Endodermal cell (in vitro differentiated cells): ENCODE results near the gene OR6B3. TPM values are rescaled to one million over a fixed set of nuclear protein-coding genes. Genes with fewer than 3 reads are reported as not detected.
"Not testable (repeated sequence)": the region's sequence is repeated elsewhere in the genome, so short reads cannot be mapped to it uniquely, and the experiment has no call there.

ENCODE experiments used
- DNase-seq: peaks from one replicate; pipeline ENCODE4 v3.0.0-alpha.2; 2017
- H3K27ac ChIP-seq: 2 replicates; pipeline ENCODE4 v1.5.1; 2013; ENCODE audit warnings: mild to moderate bottlenecking, low read depth, low read length, moderate library complexity
- H3K27me3 ChIP-seq: 2 replicates; pipeline ENCODE4 v1.6.1; 2013; ENCODE audit warnings: mild to moderate bottlenecking, low read length, moderate library complexity; ENCODE audit not compliant: insufficient read depth, control insufficient read depth, poor library complexity, severe bottlenecking
- H3K36me3 ChIP-seq: 2 replicates; pipeline ENCODE4 v1.7.0; 2013; ENCODE audit warnings: mild to moderate bottlenecking, low read length, moderate library complexity; ENCODE audit not compliant: control insufficient read depth, insufficient read depth
- H3K4me1 ChIP-seq: one replicate; pipeline ENCODE4 v1.7.0; 2013; ENCODE audit warnings: low read length; ENCODE audit not compliant: control insufficient read depth, insufficient read depth
- H3K4me3 ChIP-seq: 2 replicates; pipeline ENCODE4 v1.5.1; 2013; ENCODE audit warnings: mild to moderate bottlenecking, low read length, moderate library complexity
- H3K9ac ChIP-seq: 2 replicates; pipeline ENCODE4 v1.6.1; 2013; ENCODE audit warnings: mild to moderate bottlenecking, low read length, moderate library complexity; ENCODE audit not compliant: poor library complexity, severe bottlenecking; ENCODE audit errors: extremely low read depth
- H3K9me3 ChIP-seq: 2 replicates; pipeline ENCODE4 v1.6.1; 2013; ENCODE audit warnings: mild to moderate bottlenecking, low read length, moderate library complexity; ENCODE audit not compliant: control insufficient read depth
- H3K27ac Mint-ChIP-seq: 2 replicates; pipeline ENCODE4 v1.8.0; 2020; ENCODE audit warnings: mixed read lengths
- H3K27me3 Mint-ChIP-seq: 2 replicates; pipeline ENCODE4 v1.8.0; 2021; ENCODE audit warnings: mild to moderate bottlenecking, mixed read lengths; ENCODE audit not compliant: insufficient read depth
- H3K36me3 Mint-ChIP-seq: 2 replicates; pipeline ENCODE4 v1.8.0; 2020; ENCODE audit warnings: low read depth, mixed read lengths
- H3K4me1 Mint-ChIP-seq: 2 replicates; pipeline ENCODE4 v1.8.0; 2020; ENCODE audit warnings: mixed read lengths
- H3K4me3 Mint-ChIP-seq: 2 replicates; pipeline ENCODE4 v1.8.0; 2020; ENCODE audit warnings: mild to moderate bottlenecking, moderate library complexity, mixed read lengths
- H3K9me3 Mint-ChIP-seq: 2 replicates; pipeline ENCODE4 v1.8.0; 2020; ENCODE audit warnings: mild to moderate bottlenecking, mixed read lengths
- CTCF ChIP-seq: fragments of 200-600 bp; sonication (generic); conservative IDR thresholded peaks from 2 replicates; pipeline ENCODE4 v1.5.0; 2021; ENCODE audit warnings: antibody characterized with exemption, mild to moderate bottlenecking
- WGBS, 2 experiments: methylation state at CpG; one replicate each; pipeline versions ENCODE4 v1.1.5 to v1.1.7; 2013; ENCODE audit warnings: missing lambda C conversion rate in 2 of 2, mixed read lengths in 1 of 2; ENCODE audit not compliant: insufficient coverage in 1 of 2, insufficient read length in 1 of 2; 5-methylcytosine and 5-hydroxymethylcytosine counted together
- total RNA-seq, 2 donors: library from RNA; stranded (reverse); fragmentation: NEBNext Ultra II Directional in 1 of 2; extraction: Animal tissue kit (Norgen Biotek cat#: 25700) in 1 of 2; gene quantifications; 2 replicates in 1 of 2; 3 replicates in 1 of 2; pipeline ENCODE4 v1.2.1, GENCODE V29; 2021

The OR6B3 gene
- total RNA-seq, 2 donors from 2014 or later = not detected

GRCh38 chr2:240050278-240050677 is 3.0 kb downstream of the OR6B3 start:
- no peaks in the 10 kb centered on the region for H3K36me3 ChIP-seq
- H3K4me1 ChIP-seq = no peaks in the 10 kb centered on the region
- H3K9ac ChIP-seq = no peak overlapping the region
- Mint-ChIP-seq H3K4me1 (no peaks in the 10 kb centered on the region), H3K27ac (no peak overlapping the region), H3K36me3 (no peaks in the 10 kb centered on the region), H3K27me3 (peaks cover 24% of the 10 kb centered on the region), H3K9me3 (no peaks in the 10 kb centered on the region), H3K4me3 (no peak overlapping the region)
- 89 to 90% methylated on average over 10 to 12 of the region's 12 CpGs for WGBS, 2 experiments
- no peak for TF ChIP-seq CTCF
- no peak overlapping the region for H3K4me3 ChIP-seq
- peaks cover 42% of the 10 kb centered on the region for H3K27me3 ChIP-seq
- no peak for DNase-seq
- H3K9me3 ChIP-seq = no peaks in the 10 kb centered on the region
- H3K27ac ChIP-seq = no peak overlapping the region

GRCh38 chr2:240048237-240048636 is 5.1 kb downstream of the OR6B3 start:
- WGBS, 2 experiments = 91 to 100% methylated on average over 2 to 9 of the region's 9 CpGs
- DNase-seq = no peak
- H3K9ac ChIP-seq = no peak overlapping the region
- H3K27me3 ChIP-seq = peaks cover 47% of the 10 kb centered on the region
- H3K36me3 ChIP-seq = no peaks in the 10 kb centered on the region
- Mint-ChIP-seq H3K9me3 (no peaks in the 10 kb centered on the region), H3K27ac (no peak overlapping the region), H3K36me3 (no peaks in the 10 kb centered on the region), H3K27me3 (peaks cover 19% of the 10 kb centered on the region), H3K4me3 (no peak overlapping the region), H3K4me1 (no peaks in the 10 kb centered on the region)
- TF ChIP-seq CTCF = no peak
- no peak overlapping the region for H3K4me3 ChIP-seq
- H3K4me1 ChIP-seq = no peaks in the 10 kb centered on the region
- no peak overlapping the region for H3K27ac ChIP-seq
- H3K9me3 ChIP-seq = no peaks in the 10 kb centered on the region

GRCh38 chr2:240045098-240045497 is 8.2 kb downstream of the OR6B3 start:
- H3K27me3 Mint-ChIP-seq = peaks cover 21% of the 10 kb centered on the region

GRCh38 chr2:240044096-240044495 is 9.2 kb downstream of the OR6B3 start:
- H3K9ac ChIP-seq, H3K4me3 Mint-ChIP-seq, H3K27ac Mint-ChIP-seq, H3K27ac ChIP-seq, DNase-seq, H3K9me3 ChIP-seq, H3K36me3 Mint-ChIP-seq, H3K4me3 ChIP-seq, H3K9me3 Mint-ChIP-seq, H3K4me1 ChIP-seq, H3K36me3 ChIP-seq, H3K4me1 Mint-ChIP-seq: not testable (repeated sequence)
- WGBS, 2 experiments = 76% methylated on average over 2 of the region's 2 CpGs; no CpG with 5 or more reads in 1 of the 2 experiments
- H3K27me3 ChIP-seq = peaks cover 33% of the 10 kb centered on the region
- H3K27me3 Mint-ChIP-seq = peaks cover 21% of the 10 kb centered on the region

More at GRCh38 chr2:240045098-240045497, 8.2 kb downstream of the OR6B3 start:
- H3K4me3 Mint-ChIP-seq = no peak overlapping the region
- no peak overlapping the region for H3K27ac ChIP-seq
- no peaks in the 10 kb centered on the region for H3K36me3 ChIP-seq
- H3K36me3 Mint-ChIP-seq = no peaks in the 10 kb centered on the region
- no peaks in the 10 kb centered on the region for H3K9me3 Mint-ChIP-seq
- H3K27me3 ChIP-seq = peaks cover 34% of the 10 kb centered on the region
- no peak for TF ChIP-seq CTCF
- WGBS, 2 experiments = 93 to 94% methylated on average over 11 to 13 of the region's 13 CpGs
- H3K4me1 ChIP-seq = no peaks in the 10 kb centered on the region
- no peaks in the 10 kb centered on the region for H3K9me3 ChIP-seq
- DNase-seq = no peak
- no peak overlapping the region for H3K4me3 ChIP-seq
- H3K9ac ChIP-seq = no peak overlapping the region
- H3K4me1 Mint-ChIP-seq = no peaks in the 10 kb centered on the region
- no peak overlapping the region for H3K27ac Mint-ChIP-seq
